A549 (cell line): Measurements from ENCODE around the gene FAM124B.

Experiments
- CTCF ChIP-seq: fragments of >200 bp; sonication (Bioruptor Twin); formaldehyde crosslinking; IDR thresholded peaks from 3 replicates; pipeline ENCODE4 v1.5.1; 2016
- ESRRA ChIP-seq: fragments of 150-350 bp; IDR thresholded peaks from 2 replicates; pipeline ENCODE4 v1.6.1; 2014; ENCODE audit warnings: mild to moderate bottlenecking, low read length, borderline replicate concordance
- GATA3 ChIP-seq: IDR thresholded peaks from 2 replicates; pipeline ENCODE4 v1.6.1; 2012; ENCODE audit warnings: borderline replicate concordance
- HMGXB4 ChIP-seq: fragments of 250-450 bp; sonication (Bioruptor Pico); IDR thresholded peaks from 2 replicates; pipeline ENCODE4 v1.5.0; 2021; ENCODE audit warnings: mild to moderate bottlenecking, moderate library complexity, borderline replicate concordance
- JUNB ChIP-seq: fragments of >200 bp; sonication (Bioruptor Twin); formaldehyde crosslinking; IDR thresholded peaks from 2 replicates; pipeline ENCODE4 v1.6.1; 2016
- MAX ChIP-seq: IDR thresholded peaks from 2 replicates; pipeline ENCODE4 v1.6.1; 2012
- POLR2A ChIP-seq: IDR thresholded peaks from 2 replicates; pipeline ENCODE4 v1.6.1; 2012; ENCODE audit warnings: mild to moderate bottlenecking, low read length
- RCOR1 ChIP-seq: fragments of 150-350 bp; IDR thresholded peaks from 2 replicates; pipeline ENCODE4 v1.6.1; 2014; ENCODE audit warnings: antibody characterized with exemption, low read length, low read depth
- REST ChIP-seq: fragments of 200-600 bp; sonication (generic); IDR thresholded peaks from 2 replicates; pipeline ENCODE4 v1.6.1; 2016; ENCODE audit warnings: antibody characterized with exemption, mild to moderate bottlenecking, moderate library complexity
- TP53 ChIP-seq: fragments of 250-450 bp; sonication (Bioruptor Pico); IDR thresholded peaks from 2 replicates; pipeline ENCODE4 v1.5.0; 2021; ENCODE audit warnings: mild to moderate bottlenecking, moderate library complexity
- USF2 ChIP-seq: fragments of 450-650 bp; IDR thresholded peaks from 2 replicates; pipeline ENCODE4 v1.6.1; 2014; ENCODE audit warnings: antibody characterized with exemption
- ZSCAN20 ChIP-seq: fragments of 250-450 bp; sonication (Bioruptor Pico); IDR thresholded peaks from 2 replicates; pipeline ENCODE4 v1.8.0; 2022; ENCODE audit warnings: mild to moderate bottlenecking, moderate library complexity

GRCh38 chr2:224426656-224427055, 24.7 kb upstream of the FAM124B start:
- TF ChIP-seq JUNB, result no peak
- no peak for TF ChIP-seq USF2
- TF ChIP-seq POLR2A, result no peak
- no peak for TF ChIP-seq GATA3
- no peak for TF ChIP-seq CTCF
- no peak for TF ChIP-seq TP53 (CRISPR knock-in tag)
- no peak for TF ChIP-seq MAX
- TF ChIP-seq RCOR1, result no peak
- no peak for TF ChIP-seq HMGXB4 (CRISPR knock-in tag)
- TF ChIP-seq ESRRA, result no peak
- TF ChIP-seq REST, result no peak
- TF ChIP-seq ZSCAN20 (CRISPR knock-in tag), result no peak
